ENCODE data around the gene COL23A1. TPM values are rescaled to one million over a fixed set of nuclear protein-coding genes. Genes with fewer than 3 reads are reported as not detected.

COL23A1 gene
- total RNA-seq, 1 donor, result 0.10 TPM

DNA sequence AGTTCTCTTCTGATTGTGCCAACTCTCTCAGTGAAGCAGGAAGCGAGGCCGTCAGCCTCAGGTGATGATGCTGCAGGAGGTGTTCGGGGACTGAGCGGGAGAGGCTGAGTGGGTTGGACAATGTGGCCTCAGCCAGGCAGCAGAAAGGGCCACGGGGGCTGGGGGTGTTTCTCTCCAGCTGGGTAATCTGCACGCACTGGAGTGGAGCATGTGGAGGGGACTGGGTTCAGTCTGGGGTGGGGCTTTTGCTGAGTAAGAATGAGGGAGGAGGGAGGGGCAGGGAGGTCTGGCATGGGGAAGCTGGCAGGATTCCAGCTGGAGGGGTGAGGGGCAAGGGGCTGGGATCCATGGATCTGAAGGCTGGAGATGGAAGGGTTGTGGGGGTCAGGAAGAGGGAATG lies 296.8 kb downstream of the COL23A1 start:
- no peaks in the 10 kb centered on the region for H3K27me3 ChIP-seq (ENCODE audit: insufficient read depth, low read length)
- no peak overlapping the region for H3K4me3 ChIP-seq (ENCODE audit: low read length)
- H3K9me3 ChIP-seq (ENCODE audit: low read depth, low read length), result no peaks in the 10 kb centered on the region
- H3K4me1 ChIP-seq (ENCODE audit: insufficient read depth, low read length), result no peaks in the 10 kb centered on the region

DNA sequence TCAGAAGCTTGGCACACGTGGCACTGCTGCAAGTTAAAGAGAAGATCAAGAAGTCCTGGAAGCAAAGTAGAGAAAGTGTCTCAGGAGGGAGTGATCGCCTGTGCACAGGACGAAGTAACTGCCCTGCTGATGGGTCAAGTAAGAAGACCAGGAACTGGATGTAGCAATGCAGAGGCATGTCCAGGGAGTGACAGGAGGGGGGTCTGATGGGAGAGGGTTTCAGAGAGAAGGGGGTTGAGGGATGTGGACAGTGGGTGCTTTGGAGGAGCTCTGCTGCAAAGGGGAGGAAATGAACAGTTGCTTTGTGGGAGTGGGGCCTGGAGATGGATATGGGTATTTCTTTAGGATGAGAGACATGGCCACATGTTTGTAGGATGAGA lies 297.4 kb downstream of the COL23A1 start:
- Histone ChIP-seq H3K27me3 (ENCODE audit: insufficient read depth, low read length) (no peaks in the 10 kb centered on the region), H3K9me3 (ENCODE audit: low read depth, low read length) (no peaks in the 10 kb centered on the region), H3K4me1 (ENCODE audit: insufficient read depth, low read length) (no peaks in the 10 kb centered on the region), H3K4me3 (ENCODE audit: low read length) (no peak overlapping the region)

GRCh38 chr5:178291969-178292825 lies 298.0 kb downstream of the COL23A1 start:
- H3K27me3 ChIP-seq (ENCODE audit: insufficient read depth, low read length), result no peaks in the 10 kb centered on the region
- H3K4me1 ChIP-seq (ENCODE audit: insufficient read depth, low read length), result no peaks in the 10 kb centered on the region
- no peak overlapping the region for H3K4me3 ChIP-seq (ENCODE audit: low read length)
- H3K9me3 ChIP-seq (ENCODE audit: low read depth, low read length), result no peaks in the 10 kb centered on the region

DNA sequence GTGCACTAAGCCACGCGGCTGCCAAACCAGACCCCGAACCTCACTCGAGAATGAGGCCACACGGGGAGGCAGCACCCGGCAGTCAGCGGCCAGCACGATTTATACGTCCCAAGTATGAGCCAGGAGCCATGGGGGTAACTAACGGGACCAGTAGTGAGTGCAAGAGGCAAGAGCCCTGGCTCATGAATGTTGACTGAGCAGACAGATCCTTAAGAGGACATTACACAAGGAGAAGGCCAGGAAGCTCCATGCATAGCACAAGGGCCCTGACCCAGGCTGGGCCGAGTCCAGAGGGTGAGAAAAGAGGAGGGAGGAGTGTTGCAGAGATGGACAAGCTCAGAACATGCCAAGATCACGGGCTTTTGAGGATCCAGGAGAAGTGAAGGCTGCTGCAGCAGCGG lies 299.0 kb downstream of the COL23A1 start:
- Histone ChIP-seq H3K4me1 (ENCODE audit: insufficient read depth, low read length) (no peaks in the 10 kb centered on the region), H3K27me3 (ENCODE audit: insufficient read depth, low read length) (no peaks in the 10 kb centered on the region), H3K9me3 (ENCODE audit: low read depth, low read length) (no peaks in the 10 kb centered on the region), H3K4me3 (ENCODE audit: low read length) (no peak overlapping the region)

- no peak overlapping the region for H3K4me3 ChIP-seq (ENCODE audit: low read length)
- no peaks in the 10 kb centered on the region for H3K27me3 ChIP-seq (ENCODE audit: insufficient read depth, low read length)
- no peaks in the 10 kb centered on the region for H3K9me3 ChIP-seq (ENCODE audit: low read depth, low read length)
- no peaks in the 10 kb centered on the region for H3K4me1 ChIP-seq (ENCODE audit: insufficient read depth, low read length)
These were observed 299.8 kb downstream of the COL23A1 start for GRCh38 chr5:178290376-178290775.

GRCh38 chr5:178289438-178289837 lies 300.8 kb downstream of the COL23A1 start:
- Histone ChIP-seq H3K9me3 (ENCODE audit: low read depth, low read length) (no peaks in the 10 kb centered on the region), H3K4me3 (ENCODE audit: low read length) (no peak overlapping the region), H3K27me3 (ENCODE audit: insufficient read depth, low read length) (no peaks in the 10 kb centered on the region), H3K4me1 (ENCODE audit: insufficient read depth, low read length) (no peaks in the 10 kb centered on the region)

DNA sequence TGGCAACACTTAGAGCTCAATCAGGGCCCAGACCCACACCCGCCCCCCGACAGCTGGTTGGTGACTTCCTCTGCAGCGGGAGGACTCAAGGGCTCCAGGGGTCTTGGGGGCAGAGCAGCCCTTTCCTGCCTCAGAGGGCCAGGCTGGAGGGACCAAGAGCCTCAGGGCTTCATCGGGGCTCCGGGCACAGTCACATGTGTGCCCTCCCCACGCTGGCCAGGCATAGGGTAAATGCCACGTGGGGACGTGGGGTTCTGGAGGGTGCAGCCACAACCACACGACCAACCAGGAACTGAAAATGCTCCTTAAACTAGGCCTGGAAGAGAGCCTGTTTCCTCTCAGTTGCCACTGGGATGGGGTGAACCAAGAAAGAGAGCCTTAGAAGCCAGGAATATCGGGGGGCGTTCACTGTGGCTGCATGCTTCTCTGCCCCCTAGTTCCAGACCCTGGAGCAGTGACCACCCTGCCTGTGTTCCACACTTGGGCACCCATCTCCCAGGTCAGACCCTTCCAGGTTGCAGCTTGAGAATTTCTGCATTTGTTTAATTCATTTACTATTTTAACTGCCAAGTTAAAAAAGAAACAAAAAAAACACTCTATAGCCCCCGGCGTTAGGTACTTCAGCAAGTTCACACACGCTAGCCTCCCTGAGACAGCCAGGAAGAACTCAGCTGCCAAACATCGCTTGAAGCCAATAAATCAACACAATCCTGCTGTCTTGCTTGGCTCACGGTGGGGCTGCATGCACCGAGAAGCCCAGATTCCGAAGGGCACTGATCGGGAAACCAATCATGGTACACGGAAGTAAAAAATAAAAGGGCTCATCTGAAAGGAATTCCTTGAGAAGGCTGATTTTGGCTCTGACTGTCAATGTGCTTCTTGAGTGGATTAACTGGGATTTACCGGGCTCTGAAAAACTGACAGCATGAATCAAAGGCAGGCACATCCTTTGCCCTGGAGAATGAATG lies 301.5 kb downstream of the COL23A1 start:
- Histone ChIP-seq H3K27me3 (ENCODE audit: insufficient read depth, low read length) (no peaks in the 10 kb centered on the region), H3K4me3 (ENCODE audit: low read length) (no peak overlapping the region), H3K4me1 (ENCODE audit: insufficient read depth, low read length) (no peaks in the 10 kb centered on the region), H3K9me3 (ENCODE audit: low read depth, low read length) (no peaks in the 10 kb centered on the region)

DNA sequence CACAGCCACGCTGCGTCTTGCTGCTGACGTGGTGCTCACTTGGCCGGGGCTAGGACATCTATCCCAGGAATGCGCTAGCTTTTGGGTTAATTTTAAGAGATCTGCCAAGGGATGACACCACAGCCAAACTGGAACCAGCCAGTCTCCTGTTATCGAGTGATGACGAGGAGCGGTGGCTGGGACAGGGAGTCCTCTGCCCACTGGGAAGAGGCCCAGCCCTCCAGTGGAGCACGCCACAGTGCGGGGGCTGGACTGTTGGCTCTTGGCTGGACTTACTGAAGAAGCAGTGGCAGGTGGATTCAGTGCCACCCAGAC lies 302.4 kb downstream of the COL23A1 start:
- Histone ChIP-seq H3K4me1 (ENCODE audit: insufficient read depth, low read length) (no peaks in the 10 kb centered on the region), H3K27me3 (ENCODE audit: insufficient read depth, low read length) (no peaks in the 10 kb centered on the region), H3K4me3 (ENCODE audit: low read length) (no peak overlapping the region), H3K9me3 (ENCODE audit: low read depth, low read length) (no peaks in the 10 kb centered on the region)

DNA sequence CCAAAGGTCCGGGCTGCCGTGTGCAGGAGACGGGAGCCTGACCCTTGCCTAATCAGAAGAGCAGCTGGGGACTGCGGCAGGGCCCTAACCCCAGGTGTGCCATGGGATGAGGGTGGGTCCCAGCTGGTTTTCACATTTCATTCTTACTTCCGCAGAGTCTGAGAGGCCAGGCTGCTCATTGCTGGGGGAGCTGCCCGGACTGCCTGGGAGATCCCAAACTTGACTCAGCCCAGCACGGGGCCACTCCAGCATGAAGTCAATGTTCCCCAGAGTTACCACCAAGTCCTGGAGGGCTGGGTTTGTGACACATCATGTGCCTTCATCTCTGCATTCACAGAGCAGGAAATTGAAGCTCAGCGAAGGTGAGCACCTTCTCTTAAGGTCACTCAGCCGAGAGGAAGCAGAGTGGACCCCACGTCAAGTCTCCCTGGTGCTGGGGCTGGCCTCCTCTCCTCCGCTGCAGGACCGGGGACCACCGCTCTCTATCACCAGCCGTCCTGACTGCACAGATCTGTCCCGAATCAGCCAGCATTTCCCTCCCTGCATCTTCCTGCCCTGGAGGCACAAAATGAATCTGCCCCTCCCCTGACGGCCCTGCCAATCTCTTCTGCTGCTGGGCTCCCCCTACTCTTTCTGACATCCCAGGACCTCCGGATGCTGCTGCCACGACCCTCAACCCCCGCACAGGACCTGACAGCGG lies 303.0 kb downstream of the COL23A1 start:
- Histone ChIP-seq H3K27me3 (ENCODE audit: insufficient read depth, low read length) (no peaks in the 10 kb centered on the region), H3K9me3 (ENCODE audit: low read depth, low read length) (no peaks in the 10 kb centered on the region), H3K4me3 (ENCODE audit: low read length) (no peak overlapping the region), H3K4me1 (ENCODE audit: insufficient read depth, low read length) (no peaks in the 10 kb centered on the region)

- no peaks in the 10 kb centered on the region for H3K4me1 ChIP-seq (ENCODE audit: insufficient read depth, low read length)
- H3K27me3 ChIP-seq (ENCODE audit: insufficient read depth, low read length), result no peaks in the 10 kb centered on the region
- H3K4me3 ChIP-seq (ENCODE audit: low read length), result no peak overlapping the region
- H3K9me3 ChIP-seq (ENCODE audit: low read depth, low read length), result no peaks in the 10 kb centered on the region
These were observed 303.7 kb downstream of the COL23A1 start for GRCh38 chr5:178286226-178287090.

DNA sequence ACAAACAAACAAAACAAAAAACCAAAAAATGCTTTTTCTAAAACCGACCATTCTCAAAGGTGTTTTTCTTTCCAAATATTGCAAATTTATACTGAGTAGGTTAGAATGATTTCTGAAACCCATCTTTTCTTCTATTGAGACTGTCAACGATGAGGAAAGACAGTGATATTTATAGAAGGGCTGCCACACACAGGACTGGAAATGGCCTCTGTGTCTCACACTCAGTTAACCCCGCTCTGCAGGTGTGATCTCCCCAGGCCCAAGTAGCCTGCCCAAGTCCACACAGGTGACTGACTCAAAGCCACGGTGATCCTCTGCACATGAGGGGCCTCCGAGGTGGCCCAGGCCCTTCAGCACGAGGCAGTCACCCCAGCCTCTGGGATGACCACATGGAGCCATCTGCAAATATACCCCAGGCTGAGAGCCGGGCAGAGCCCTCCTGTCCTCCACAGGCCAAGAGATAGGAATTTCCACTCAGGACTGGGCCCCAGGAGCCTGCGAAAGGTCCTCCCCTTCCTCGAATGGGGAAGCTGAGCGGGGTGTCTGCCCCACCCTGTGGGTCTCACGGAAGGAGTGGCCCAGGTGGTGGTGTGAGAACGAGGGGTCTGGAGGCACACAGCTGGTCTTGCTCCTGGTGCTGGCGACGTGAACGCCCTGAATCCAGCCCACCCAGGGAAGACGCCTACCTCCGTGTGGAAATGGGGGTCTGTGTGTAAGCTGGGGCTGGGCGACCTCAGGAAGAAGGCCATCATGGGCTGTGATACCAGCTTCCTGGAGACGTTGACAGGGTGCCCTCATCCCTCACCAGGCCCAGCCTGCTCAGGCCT lies 304.6 kb downstream of the COL23A1 start:
- H3K27me3 ChIP-seq (ENCODE audit: insufficient read depth, low read length), result no peaks in the 10 kb centered on the region
- no peaks in the 10 kb centered on the region for H3K9me3 ChIP-seq (ENCODE audit: low read depth, low read length)
- no peaks in the 10 kb centered on the region for H3K4me1 ChIP-seq (ENCODE audit: insufficient read depth, low read length)
- no peak overlapping the region for H3K4me3 ChIP-seq (ENCODE audit: low read length)

GRCh38 chr5:178284996-178285395 lies 305.2 kb downstream of the COL23A1 start:
- Histone ChIP-seq H3K4me3 (ENCODE audit: low read length) (no peak overlapping the region), H3K9me3 (ENCODE audit: low read depth, low read length) (no peaks in the 10 kb centered on the region), H3K4me1 (ENCODE audit: insufficient read depth, low read length) (peaks cover 3% of the 10 kb centered on the region), H3K27me3 (ENCODE audit: insufficient read depth, low read length) (no peaks in the 10 kb centered on the region)

DNA sequence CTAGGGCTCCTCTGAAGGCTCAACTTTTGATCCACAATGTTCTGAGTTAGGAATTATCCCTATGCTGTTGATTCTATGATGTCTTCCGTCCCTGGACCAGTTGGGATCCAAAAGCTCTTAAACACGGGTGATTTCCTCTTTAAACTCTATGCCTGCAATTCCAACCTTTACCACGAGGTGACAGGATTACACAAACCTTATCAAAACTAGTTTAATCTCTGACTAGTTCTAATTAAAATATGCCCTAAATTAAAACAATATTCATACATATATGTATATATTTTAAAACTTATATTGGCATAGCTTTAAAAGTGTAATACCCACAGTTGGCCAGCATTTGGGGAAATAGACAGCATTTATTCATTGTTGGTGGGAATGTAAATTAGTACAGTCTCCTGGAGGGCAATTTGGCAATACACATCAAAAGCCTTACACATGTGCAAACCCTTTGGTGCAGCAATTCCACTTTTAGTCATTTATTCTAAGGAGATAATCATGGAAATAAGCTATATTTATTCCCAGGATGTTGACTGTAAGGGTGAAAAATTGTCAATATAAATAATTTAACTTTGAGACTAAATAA lies 306.0 kb downstream of the COL23A1 start:
- Histone ChIP-seq H3K4me3 (ENCODE audit: low read length) (no peak overlapping the region), H3K9me3 (ENCODE audit: low read depth, low read length) (no peaks in the 10 kb centered on the region), H3K4me1 (ENCODE audit: insufficient read depth, low read length) (peaks cover 6% of the 10 kb centered on the region), H3K27me3 (ENCODE audit: insufficient read depth, low read length) (no peaks in the 10 kb centered on the region)
